SH-SY5Y (cell line): ENCODE results near the gene CXCL6.

Experiments
- GATA2 ChIP-seq: IDR thresholded peaks from 2 replicates; pipeline ENCODE4 v1.6.1; 2011; ENCODE audit warnings: mild to moderate bottlenecking, low read depth, low read length
- GATA3 ChIP-seq: IDR thresholded peaks from 2 replicates; pipeline ENCODE4 v1.6.1; 2011; ENCODE audit warnings: low read depth, mild to moderate bottlenecking, low read length, moderate library complexity

GRCh38 chr4:73841243-73841925 is 4.9 kb downstream of the CXCL6 start:
- no peak for TF ChIP-seq GATA2
- TF ChIP-seq GATA3: no peak
